ENCODE data around the gene TNK1. TPM values are rescaled to one million over a fixed set of nuclear protein-coding genes. Genes with fewer than 3 reads are reported as not detected.
"Not testable (repeated sequence)": the region's sequence is repeated elsewhere in the genome, so short reads cannot be mapped to it uniquely, and the experiment has no call there.

The TNK1 gene
- 0.26 TPM for polyA plus RNA-seq (2013, experiment 1 of 2; ENCODE audit: insufficient read length)
- polyA plus RNA-seq (2013, experiment 2 of 2; ENCODE audit: insufficient read length): 0.22 TPM

DNA sequence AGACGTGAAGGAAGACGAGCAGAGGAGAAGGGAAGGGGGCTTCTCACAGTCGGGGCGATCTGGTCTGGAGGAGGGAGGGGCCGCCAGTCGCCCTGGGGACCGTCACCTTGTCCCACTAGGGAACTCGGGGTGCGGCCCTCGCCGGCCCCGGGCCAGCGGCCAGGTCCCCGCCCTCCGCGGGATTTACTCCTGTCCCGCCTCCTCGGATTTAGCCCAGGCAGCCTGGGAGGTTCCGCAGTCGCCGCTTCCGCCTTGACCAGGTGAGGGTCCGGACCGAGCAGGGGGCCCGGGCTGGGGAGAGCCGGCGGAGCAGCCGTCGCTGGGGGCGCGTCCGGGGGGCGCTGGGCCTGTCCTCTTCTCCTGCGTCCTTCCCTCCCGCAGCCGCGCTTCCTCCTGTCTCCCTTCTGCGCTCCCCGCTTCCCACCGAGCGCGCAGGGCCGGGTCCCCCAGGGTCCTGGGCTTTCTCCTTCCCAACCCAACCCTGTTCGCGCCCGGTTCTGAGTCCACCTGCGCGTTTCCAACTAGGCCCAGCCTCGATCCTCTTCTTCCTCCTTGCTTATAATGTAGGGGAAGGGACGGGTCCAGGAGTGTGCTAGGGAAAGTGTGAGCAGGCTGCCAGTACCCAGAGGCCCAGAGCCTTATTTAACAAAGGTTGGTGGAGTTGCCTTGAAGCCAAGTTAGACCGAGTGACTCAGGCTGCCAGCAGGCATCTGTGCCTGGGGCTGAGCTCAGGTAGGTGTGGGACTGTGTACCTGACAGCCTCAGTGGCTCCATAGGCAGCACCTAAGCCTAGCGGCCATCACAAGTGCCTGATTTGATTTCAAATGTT, at the start of gene TNK1:
TNK1 (plus strand) TSS at position 235 of the 829 bp plus-strand sequence. CDS start 1,838 bp downstream, outside the sequence.
- DNase-seq: no peak

DNA sequence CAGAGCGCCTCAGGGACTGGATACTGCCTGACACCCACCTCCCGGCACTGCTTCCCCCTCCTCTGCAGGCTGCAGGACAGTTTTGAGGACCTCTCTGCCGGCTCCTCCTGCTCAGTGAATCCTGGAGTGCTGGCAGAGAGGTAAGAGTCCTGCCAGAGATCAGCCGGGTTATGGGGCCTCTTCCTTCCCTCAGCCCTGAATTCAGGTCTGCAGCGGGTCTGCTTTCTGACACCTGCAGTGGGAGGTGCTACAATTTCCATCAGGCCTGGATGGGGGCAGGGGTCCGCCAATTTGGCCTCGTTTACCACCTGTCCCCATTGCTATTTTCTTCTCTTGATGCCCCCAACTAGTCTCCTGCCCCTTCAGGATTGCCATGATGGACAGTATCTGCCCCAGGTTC, 48.8 kb upstream of the TNK1 start:
- no peak for DNase-seq

DNA sequence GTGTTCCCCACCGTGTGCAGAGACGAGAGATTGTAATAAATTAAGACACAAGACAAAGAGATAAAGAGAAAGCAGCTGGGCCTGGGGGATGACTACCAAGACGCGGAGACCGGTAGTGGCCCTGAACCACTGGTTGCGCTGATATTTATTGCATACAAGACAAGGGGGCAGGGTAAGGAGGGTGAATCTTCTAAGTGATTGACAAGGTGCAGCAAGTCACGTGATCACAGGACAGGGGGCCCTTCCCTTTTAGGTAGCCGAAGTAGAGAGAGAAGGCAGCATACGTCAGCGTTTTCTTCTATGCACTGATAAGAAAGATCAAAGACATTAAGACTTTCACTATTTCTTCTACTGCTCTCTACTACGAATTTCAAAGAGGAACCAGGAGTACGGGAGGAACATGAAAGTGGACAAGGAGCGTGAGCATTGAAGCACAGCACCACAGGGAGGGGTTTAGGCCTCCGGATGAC, 48.3 kb upstream of the TNK1 start:
- not testable (repeated sequence) for DNase-seq

DNA sequence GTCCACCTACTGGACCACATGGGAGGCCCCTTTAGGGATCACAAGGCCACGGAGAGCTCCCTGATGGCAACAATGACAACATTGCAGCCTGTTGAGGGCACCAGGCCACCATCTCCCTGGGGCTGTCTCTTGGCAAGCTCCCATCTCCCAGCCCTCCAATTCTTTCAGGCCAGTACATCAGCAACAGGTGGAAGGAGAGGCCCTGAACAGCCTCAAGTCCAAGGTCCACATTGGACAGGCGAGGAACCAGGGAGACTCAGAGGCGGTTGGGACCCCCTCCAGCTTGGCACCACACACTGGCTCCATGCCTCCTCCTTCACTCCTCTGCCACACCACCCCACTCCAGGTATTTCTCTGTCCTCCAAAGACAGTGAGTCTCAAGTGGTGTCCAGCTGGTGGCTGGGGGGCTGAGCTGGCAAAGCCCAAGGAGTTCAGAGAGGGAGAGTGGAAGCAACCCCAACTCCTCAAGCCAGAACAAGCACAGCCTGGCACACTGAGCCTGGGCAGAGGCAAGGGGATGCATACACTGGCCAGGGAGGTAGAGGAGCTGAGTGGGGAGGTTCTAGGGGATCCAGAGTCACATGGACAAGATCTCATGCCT, 45.9 kb upstream of the TNK1 start:
- DNase-seq: no peak

DNA sequence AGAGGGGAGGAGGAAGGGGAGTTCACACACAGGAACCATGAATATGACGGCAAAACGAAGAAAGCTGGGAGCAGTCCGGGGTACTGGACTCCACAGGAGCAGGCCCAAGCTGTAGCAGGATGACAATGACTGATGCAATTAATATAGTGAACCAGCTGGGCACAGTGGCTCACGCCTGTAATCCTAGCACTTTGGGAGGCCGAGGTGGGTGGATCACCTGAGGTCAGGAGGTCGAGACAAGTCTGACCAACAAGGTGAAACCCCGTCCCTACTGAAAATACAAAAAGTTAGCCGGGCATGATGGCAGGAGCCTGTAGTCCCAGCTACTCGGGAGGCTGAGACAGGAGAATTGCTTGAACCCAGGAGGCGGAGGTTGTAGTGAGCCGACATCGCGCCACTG, 45.1 kb upstream of the TNK1 start:
- DNase-seq: not testable (repeated sequence)

DNA sequence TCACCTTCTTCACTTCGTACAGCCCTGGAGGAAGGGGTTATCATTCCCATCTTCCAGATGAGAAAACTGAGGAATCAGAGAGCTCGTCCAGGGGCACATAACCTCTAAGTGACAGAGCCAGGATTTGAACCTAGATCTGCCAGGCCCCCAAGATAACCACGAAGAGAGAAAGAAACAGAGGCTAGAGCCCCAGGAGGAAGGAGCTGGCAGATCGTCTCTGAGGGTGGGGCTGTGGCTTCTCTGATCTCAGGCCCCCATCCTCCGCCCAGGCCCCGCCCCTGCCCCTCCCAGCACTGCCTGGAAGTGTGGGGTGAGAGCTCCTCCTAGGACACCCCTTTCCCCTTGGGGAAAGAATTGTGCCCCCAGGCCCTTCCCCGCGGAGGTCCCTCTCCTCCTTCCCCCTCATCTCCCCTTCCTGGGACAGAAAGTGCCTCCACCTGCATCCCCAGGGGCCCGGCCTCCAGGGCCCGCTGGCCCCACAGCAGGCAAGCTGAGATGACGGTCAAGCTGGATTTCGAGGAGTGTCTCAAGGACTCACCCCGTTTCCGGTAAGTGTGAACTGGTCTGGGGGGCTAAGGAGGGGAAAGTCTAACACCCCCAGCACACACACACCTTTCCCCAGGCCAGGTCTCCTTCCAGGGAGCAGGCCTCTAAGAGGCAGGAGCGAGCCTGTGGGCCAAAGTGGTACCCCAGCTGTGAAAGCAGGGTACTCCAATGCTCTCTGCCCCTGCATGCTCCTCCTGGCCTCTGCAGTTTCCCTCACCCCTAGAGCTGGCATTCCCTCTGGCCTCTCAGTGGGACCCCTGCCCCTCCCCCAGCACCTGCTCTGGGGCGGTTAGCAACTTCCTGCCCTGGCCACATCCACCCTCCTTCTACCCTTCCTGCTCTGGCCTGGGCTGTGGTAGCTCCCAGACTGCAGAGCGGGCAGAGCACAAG, 44.4 kb upstream of the TNK1 start, which contains the start of gene ACAP1:
ACAP1 (plus strand) TSS at position 290 of the 936 bp plus-strand sequence; CDS start at position 496, 206 bp downstream.
- no peak for DNase-seq

DNA sequence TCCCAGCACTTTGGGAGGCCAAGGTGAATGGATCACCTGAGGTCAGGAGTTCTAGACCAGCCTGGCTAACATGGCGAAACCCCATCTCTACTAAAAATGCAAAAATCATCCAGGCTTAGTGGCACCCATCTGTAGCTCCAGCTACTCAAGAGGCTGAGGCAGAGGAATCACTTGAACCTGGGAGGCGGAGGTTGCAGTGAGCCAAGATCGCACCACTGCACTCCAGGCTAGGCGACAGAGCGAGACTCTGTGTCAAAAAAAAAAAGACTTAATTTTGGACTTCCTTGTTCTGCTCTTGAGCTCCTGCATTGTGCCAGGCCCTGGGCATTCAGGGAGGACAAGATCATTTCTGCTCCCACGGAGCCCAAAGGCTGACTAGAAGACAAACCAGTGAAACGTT, 43.3 kb upstream of the TNK1 start:
- DNase-seq: not testable (repeated sequence)

DNA sequence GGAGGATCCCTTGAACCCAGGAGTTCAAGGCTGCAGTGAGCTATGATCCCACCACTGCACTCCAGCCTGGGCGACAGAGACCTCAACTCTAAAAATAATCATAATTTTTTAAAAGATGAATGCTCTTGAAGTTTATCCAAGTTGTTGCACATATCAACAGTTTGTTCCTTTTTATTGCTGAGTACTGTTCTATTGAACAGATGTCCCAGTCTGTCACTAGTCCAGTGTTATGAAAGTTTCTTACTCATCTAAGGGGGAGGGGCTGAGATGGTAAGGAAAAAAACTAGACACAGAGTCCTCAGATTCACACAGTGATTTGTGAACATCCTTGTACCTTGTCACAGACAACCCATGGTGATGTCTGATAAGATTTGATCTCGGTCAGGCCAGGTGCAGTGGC, 40.7 kb upstream of the TNK1 start:
- DNase-seq: no peak

DNA sequence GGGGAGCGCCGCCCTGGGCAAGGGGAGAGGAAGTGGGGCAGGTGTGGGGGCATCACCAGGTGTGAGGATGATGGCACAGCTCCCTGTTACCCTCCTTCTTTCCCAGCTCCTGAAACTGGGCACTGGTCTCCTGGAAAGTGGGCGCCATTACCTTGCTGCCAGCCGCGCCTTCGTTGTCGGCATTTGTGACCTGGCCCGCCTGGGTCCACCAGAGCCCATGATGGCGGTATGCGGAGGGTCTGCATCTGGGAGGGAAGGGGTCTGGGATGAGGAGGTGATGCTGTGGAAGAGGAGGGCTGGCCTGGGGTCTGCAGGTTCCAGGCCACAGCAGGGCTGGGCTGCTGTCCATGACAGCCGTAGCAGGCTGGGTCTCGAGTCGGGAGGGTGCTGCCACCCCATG, 39.0 kb upstream of the TNK1 start:
- no peak for DNase-seq

DNA sequence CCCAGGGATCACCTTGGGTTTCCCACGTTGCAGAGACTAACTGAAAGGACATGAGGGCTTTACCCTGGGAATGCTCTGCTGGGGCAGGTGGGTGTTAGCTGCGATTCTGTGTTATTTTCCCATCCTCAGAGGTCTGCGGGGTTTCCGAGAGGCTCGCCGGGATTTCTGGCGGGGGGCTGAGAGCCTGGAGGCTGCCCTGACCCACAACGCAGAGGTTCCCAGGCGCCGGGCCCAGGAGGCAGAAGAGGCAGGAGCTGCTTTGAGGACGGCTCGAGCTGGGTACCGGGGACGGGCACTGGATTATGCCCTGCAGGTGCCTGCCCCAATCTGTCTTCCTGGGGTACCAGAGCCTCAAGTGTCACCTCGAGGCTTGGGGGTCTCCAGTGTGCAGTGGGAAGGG, 37.6 kb upstream of the TNK1 start:
- DNase-seq: no peak

DNA sequence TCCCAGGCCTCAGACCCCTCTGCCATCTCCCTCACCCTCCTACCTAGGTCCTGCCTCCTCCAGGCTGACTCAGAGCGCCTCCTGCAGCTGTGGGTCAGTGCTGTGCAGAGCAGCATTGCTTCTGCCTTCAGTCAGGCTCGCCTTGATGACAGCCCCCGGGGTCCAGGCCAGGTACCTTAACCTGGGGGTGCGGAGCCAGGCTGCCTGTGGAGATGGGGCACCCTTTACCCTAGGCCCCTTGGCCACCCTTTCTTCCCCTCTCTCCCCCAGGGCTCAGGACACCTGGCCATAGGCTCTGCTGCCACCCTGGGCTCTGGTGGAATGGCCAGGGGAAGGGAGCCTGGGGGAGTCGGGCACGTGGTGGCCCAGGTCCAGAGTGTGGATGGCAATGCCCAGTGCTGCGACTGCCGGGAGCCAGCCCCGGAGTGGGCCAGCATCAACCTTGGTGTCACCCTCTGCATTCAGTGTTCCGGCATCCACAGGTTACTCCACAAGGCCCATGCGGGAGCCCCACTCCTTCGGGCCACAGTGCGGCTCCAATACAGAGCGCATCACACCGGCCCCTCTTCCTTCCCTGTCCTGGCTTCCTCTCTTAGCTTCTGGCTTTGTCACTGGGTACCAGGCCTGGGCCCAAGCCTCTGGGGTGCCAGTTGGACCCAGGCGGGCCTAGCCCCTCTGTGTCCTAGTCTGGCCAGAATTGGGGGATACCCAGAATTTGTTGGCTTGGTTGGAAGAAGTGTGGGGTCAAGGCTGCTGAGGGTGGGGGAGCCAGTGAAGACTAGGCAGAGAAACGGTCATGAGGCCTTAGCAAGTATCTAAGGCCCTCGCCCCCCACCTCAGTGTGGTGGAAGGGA, 33.9 kb upstream of the TNK1 start:
- DNase-seq: no peak

DNA sequence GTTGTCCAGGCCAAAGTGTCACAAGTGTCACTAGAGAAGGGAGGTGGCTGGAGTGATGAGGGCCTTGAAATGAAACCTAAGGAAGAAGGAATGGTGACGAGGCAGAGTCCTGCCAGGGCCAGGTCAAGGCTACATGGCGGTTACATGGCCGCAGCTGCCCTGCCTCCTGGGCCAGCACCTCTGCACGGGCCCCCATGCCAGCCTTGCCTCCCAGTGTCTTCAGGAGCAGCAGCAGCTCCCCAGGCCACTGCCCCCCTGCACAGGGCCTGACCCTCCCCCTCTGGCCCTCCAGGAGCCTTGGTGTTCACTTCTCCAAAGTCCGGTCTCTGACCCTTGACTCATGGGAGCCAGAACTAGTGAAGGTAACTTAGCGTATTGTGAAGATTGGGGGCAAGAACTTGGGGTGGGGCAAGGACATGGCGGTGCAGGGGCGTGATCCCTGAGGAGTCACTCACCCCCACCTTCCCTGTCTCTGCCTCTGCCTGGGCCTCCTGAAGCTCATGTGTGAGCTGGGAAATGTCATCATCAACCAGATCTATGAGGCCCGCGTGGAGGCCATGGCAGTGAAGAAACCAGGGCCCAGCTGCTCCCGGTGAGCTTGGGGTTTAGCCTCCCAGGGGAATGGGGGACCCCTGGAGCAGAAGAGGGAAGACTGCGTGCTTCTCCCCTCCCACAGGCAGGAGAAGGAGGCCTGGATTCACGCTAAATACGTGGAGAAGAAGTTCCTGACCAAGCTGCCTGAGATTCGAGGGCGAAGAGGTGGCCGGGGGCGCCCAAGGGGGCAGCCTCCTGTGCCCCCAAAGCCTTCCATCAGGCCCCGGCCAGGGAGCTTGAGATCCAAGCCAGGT, 33.0 kb upstream of the TNK1 start:
- no peak for DNase-seq

DNA sequence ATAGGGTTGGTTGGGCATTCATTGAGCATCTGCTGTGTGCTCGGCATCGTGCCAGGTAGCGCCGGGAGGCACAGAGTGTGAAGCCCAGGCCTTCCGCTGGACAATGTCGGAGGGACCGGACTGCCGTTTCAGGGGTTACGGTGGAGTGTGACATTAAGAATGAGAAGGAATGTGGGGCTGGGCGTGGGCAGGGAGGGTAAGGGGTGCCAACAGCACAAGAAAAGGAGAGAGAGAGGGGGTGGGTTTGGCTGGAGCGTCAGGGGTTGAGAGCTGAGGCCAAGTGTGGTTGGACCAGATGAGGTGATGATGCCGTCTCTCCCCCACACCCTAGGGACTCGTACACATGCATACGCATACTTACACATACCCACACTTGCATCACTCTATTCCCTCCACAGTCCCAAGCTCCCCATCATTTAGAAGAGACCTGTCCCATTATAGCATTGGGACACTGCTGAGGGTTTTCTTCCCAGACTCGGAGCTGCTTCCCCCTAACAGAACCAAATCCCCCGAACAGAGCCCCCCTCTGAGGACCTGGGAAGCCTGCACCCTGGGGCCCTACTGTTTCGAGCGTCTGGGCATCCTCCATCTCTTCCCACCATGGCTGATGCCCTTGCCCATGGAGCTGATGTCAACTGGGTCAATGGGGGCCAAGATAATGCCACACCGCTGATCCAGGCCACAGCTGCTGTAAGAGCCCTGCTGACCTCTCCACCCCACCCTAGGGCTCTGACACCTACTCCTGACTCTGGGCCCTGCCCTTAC, 32.2 kb upstream of the TNK1 start:
- DNase-seq: peak; percentile 60

DNA sequence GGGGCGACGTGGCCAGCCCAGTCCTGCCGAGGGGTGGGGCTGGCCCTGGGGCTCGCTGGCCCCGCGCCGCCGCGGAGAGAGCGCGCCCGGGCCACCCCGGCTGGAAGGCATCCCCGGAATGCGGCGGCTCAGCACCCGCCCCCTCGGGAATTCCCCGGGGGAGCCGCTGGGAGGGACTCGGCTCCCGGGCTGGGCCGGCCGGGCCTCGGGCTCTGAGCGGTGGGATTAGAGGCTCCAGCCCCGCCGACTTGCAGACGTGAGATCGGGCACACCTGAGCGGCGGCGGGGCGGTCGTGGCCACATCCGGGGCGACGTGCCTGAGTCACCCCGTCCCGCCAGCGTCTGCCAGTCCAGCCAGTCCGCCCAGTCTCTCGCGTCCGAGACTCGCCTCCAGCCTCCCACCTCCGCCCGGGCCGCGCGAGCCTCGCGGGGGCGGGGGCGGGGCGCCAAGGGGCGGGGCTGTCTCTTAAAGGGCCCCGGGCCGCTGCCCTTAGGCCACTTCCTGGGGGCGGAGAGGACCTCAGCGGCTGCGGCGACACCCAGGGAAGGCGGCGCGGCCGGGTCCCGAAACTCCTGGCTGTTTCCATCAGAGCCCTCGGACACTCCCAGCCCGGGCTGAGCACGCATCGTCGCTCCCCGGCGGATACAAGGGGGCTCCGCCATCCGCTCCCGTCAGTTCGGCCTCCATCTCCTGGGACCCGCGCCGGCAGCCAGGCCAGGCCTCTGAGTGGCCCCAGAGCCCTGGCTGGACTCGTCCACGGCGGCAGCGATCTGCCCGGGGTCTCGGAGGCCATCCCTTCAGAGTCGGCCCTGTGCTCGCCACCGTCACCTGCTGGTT, 29.0 kb upstream of the TNK1 start, which contains the start of gene KCTD11:
KCTD11 (plus strand) TSS at position 498 of the 838 bp plus-strand sequence.
- DNase-seq: peak; percentile 98

DNA sequence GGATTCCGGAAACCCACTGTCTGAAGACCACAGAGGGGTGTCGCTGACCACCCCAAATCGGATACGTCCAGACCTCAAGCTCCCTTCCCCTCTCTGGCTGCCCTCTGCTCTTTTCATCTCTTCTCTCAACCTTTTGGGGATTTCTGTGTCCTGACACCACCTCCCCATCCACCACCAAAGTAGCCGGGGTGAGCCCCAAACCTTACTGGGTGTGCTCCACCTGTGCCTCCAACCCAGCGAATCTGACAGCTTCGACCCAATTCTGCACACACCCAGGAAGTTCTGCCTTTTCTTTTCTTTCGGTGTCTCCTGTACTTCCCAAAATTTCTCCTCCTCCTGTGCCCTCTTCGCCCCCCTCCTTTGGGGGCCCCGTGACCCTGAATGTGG, 28.4 kb upstream of the TNK1 start:
- DNase-seq: no peak

DNA sequence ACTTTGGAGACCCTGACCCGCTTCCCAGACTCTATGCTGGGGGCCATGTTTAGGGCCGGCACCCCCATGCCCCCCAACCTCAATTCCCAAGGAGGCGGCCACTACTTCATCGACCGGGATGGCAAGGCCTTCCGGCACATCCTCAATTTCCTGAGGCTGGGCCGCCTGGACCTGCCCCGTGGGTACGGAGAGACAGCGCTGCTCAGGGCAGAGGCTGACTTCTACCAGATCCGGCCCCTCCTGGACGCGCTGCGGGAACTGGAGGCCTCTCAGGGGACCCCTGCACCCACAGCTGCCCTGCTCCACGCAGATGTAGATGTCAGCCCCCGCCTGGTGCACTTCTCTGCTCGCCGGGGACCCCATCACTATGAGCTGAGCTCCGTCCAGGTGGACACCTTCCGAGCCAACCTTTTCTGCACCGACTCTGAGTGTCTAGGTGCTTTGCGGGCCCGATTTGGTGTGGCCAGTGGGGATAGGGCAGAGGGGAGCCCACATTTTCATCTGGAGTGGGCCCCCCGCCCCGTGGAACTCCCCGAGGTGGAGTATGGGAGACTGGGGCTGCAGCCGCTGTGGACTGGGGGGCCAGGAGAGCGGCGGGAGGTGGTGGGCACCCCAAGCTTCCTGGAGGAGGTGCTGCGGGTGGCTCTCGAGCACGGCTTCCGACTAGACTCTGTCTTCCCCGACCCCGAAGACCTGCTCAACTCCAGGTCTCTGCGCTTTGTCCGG, 27.8 kb upstream of the TNK1 start:
- no peak for DNase-seq

DNA sequence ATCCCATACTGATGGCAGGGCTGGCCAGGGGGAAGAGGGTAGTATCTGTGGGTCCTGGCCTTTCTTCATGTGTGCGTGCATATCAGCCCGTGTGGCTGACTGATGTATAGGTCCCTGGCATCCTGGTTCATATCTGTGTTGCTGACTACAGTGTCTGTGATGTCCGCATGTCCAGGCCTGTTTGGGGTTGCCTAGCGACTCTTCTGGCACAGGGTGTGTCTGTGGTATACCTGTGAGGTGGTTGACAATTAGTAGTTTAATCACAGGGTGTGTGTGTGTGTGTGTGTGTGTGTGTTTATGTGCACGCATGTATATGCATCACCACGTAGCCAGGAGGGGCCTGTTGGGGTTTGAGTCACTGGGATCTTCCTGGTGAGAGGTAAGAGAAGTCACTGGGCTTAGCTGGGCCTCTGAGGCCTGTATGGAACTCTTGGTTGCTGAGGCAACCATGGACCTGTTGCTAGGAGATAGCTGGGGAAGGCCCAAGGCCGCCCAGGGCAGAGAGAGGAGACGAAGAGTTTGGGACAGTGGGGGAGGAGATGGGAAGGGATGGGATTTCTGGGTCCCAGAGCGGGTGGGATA, 26.5 kb upstream of the TNK1 start:
- peak; percentile 55 for DNase-seq

DNA sequence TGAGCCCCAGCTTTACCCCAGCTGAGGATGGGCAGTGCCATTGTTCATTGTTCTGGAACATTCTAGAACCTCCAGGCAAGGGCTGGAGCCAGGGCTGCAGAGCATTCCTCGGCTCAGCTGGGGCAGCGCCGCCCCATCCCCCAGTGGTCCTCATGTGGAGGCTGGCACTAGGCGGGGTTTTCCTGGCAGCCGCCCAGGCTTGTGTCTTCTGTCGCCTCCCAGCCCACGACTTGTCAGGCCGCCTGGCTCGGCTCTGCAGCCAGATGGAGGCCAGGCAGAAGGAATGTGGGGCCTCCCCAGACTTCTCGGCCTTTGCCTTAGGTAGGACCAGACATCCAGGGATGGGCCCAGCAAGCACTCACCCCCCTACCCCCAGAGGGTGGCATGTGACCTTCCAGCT, 25.8 kb upstream of the TNK1 start, which contains the start of gene TMEM95:
TMEM95 (plus strand) TSS at position 104 of the 400 bp plus-strand sequence; CDS start at position 153, 49 bp downstream.
- DNase-seq: peak; percentile 66
